ENCODE results near the gene MX2.
A peak's percentile ranks its signal among the peaks of the same experiment; 100 is the strongest.
"Not testable (repeated sequence)": the region's sequence is repeated elsewhere in the genome, so short reads cannot be mapped to it uniquely, and the experiment has no call there.

MX2 gene

DNA sequence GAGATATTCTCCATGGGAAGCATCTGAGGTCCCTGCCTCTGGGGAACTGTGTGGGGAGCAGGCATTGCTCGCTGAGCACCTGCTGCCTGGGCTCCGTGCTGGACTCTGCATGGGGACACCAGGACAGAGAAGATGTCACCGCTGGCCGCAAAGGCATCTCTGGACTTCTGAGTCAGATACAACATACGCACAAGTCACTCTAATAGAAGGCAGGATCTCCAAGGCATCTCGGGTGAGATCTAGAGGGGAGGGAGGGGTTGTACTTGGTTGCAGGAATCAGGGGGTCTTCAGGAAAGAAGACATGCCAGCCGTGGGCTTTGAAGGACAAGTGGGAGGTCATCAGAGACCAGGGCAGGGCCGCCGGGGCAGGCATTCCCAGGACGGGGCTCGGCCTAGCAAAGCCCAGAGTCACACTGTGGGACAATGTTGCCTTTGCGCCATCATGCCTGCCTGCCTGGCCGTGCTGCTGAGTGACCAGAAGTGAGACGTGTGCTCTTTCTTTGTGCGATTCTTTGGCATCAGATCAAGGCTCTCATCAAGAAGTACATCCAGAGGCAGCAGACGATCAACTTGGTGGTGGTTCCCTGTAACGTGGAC, 28.3 kb downstream of the MX2 start:
- no peak for DNase-seq

DNA sequence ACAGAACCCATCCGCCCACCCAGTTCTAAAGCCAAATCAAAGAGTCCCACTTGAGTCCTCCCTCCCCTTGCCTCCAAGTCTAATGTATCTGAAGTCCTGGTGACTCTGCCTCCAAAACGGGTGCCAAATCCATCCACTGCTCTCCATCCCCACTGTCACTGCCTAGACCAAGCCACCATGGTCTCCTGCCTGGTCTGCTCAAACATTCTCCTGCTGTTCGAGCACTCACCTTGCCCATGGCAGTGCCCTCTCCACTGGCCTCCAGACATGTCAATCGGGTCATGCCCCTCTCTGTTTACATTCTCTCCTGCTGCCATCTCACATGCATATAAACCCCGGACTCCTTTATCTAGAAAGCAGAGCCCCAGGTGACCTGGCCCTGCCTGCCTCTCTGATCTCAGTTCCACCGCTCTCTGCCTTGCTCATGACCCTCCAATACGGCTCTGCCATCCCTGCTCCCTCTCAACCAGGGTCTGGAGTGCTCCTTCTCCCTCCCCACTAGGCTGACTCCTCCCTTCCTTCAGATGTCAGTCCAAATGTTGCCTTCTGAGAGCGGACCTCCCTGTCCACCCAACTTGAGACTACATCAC, 32.1 kb downstream of the MX2 start:
- no peak for DNase-seq

DNA sequence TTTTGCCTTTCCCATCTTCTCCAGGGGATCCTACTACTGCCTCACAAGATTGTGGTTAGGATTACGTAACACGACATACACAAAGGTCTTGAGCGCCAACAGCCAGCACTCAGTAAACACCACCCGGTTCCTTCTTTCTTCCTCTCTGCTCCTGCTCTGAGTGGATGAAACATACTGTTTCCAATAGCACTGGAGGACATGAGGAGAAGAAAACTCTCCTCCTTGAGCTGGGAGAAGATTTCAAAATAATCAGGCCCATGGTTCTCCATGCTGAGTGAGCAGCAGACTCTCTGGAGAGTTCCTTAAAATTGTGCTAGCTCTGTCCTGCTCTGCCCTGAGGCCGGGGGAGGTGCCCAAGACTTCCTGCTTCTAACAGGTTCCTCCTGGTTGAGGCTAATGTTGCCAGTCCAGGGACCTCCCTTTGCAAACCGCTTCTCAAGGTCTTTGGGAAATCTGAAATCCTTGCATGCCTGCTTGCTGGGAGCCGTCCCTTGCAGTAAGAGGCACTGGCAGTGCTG, 34.8 kb downstream of the MX2 start:
- DNase-seq: no peak

GRCh38 chr21:41397471-41397891, 35.7 kb downstream of the MX2 start:
- DNase-seq: no peak

GRCh38 chr21:41398251-41398650, 36.4 kb downstream of the MX2 start:
- no peak for DNase-seq

GRCh38 chr21:41398831-41399230, 37.0 kb downstream of the MX2 start:
- no peak for DNase-seq

- DNase-seq: no peak
These were observed 37.5 kb downstream of the MX2 start for GRCh38 chr21:41399246-41399800.

DNA sequence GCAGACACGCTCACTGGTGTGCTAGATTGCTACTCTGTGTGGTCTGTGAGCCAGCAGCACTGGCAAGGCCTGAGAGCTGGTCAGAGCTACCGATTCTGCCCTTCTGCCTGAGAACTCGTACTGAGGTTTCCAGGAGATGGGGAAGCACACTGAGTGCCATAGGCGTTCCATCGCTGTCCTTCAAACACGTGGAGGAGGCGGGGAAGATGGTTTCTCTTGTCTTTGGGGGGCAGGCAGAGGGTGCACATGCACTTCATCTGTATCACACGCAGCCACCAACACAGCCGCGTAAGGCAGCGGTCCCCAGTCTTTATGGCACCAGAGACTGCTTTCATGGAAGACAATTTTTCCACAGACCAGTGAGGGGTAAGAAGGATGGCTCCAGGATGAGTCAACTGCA, 40.4 kb downstream of the MX2 start:
- DNase-seq: no peak

DNA sequence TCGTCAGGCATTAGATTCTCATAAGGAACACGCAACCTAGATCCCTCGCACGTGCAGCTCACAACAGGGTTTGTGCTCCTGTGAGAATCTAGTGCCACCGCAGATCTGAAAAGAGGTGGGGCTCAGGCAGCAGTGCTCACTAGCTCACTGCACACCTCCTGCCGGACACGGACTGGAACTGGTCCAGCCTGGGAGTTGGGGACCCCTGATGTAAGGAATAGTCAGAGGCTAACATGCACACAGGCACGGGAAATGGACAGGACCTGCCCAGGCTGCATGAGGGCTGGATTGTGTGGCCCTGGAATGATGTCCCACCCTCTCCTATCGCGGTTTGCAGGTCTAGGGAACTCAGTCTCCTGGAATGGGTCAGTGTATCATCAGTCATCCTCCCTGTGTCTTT, 41.0 kb downstream of the MX2 start:
- no peak for DNase-seq

DNA sequence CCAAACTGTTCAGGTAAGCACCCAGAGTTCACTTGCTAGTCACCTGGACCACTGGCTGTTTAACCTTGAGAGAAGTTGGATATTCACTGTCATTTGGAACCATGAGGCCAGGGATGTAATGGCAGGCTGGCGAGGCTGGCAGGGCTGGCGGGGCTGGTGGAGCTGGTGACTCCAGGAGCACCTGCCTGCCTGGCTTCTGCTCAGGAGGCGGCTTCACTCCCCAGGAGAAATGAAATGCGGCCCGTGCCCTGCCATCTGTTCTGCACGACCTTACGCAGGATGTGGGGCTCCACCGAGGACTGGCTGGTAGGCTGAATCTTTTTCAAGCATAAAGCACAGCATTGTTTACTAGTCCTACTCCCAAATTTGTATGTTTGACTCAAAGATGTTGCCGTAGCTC, 41.5 kb downstream of the MX2 start:
- no peak for DNase-seq

DNA sequence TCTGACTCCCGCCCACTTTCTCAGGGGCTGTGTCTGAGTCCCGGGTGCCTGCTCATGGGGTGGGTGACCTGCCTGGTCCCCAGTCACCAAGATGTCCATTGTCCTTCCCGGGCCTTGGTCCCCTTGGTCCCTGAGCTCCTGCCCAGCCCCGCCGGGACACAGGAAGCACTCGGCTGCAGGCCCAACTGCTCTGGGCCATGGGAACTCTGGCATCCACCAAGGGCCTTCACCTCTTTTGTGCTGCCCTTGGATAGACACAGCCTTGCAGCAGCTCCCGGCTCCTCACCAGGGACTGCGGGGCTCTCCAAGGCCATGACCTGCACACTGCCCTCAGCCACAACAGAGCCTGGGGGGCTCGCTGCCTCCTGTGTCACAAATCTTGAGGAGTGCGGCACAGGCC, 42.1 kb downstream of the MX2 start:
- no peak for DNase-seq

- DNase-seq: no peak
These were observed 43.5 kb downstream of the MX2 start for GRCh38 chr21:41405321-41405720.

- no peak for DNase-seq
These were observed 44.5 kb downstream of the MX2 start for GRCh38 chr21:41406340-41406739.

DNA sequence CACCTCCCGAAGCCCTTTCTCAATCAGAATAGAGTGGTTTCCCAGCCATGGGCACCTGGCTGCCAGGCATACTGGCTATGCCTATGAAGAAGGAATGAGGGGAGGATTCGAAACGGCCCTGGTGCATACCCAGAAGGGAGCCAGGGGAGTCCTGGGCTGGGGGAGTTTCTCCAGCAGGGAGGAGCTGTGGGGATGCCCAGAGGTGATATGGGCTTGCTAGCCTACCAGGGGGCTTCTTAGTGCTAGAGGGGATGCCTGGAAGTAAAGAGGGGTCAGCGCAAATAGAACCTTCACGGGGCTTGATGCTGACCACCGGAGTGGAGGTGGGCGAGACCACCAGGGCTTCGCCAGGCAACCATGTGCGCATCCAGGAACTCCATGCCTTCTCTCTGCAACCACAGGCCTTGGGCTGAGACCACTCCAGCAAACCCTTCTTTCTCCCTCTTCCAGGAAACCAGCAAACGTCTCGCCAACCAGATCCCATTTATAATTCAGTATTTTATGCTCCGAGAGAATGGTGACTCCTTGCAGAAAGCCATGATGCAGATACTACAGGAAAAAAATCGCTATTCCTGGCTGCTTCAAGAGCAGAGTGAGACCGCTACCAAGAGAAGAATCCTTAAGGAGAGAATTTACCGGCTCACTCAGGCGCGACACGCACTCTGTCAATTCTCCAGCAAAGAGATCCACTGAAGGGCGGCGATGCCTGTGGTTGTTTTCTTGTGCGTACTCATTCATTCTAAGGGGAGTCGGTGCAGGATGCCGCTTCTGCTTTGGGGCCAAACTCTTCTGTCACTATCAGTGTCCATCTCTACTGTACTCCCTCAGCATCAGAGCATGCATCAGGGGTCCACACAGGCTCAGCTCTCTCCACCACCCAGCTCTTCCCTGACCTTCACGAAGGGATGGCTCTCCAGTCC, 46.0 kb downstream of the MX2 start:
- DNase-seq: no peak

DNA sequence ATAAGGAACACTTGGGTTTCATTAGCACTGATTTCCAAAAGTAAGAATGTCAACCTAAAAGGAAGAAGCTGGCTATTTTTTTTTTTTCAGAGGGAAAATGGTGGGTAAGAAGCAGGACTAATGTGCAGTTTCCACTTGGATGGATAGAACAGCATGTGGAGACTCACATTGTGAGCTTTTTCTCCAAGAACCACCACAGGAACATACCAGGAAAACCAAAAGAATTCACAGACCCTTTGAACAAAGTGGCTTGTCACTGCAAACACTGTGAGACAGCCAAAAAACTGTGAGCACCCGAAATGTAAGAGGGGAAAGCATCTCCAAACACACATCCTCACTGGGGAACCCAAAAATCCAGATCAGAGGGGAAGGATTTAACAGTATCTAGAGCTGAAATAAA, 48.5 kb downstream of the MX2 start:
- DNase-seq: no peak

DNA sequence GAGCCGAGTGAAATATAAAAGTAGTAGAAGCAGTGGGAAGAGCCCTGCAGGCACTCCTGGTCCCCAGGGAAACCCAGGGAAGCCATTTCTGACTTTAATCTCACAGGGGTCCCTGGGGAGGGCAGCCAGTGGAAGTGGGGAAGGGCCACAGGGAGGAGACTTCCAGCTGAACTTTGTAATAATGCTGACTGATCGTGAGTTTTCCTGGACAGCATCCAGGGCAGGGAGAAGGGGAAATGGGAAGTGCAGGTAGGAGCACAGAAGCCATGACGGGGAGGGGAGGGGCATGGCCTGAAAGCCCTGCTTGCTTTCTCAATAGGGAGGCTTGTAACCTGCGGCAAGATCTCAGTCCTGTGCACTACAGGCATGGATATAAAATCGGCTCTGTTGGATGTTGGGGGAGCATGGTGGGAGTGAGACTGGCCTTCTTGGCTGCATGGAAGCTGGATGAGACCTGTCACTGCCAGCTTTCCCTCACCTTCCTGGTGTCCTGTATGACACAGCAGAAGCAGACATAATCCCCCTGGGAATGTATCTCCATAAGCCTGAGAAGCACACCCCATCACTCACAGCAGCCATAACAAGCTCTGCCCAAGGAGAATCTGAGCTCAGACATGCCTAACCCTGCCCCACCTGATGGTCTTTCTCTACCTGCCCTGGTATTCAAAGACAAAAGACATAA, 49.1 kb downstream of the MX2 start:
- no peak for DNase-seq

GRCh38 chr21:41411449-41412089, 49.7 kb downstream of the MX2 start:
- DNase-seq: peak; percentile 34

- DNase-seq: not testable (repeated sequence)
These were observed 55.7 kb downstream of the MX2 start for GRCh38 chr21:41417505-41417904.

DNA sequence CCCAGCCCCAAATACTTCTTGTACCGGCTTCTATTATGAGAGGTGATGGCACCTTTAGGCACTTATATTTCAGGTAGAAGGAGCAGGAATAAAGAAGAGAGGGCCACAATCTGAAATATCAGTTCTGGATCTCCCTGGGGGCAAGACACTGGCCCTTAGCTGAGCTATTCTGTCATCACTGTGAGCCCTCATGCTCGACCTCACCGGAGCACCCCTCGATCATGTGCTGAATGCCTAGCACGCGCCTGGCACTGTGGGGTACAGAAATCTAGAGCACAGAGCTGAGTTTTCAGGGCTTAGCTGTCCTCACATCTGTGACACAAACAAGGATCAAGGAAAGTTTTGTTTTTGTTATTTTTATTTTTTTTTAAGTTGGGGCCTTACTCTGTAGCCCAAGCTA, 56.6 kb downstream of the MX2 start:
- DNase-seq: no peak

DNA sequence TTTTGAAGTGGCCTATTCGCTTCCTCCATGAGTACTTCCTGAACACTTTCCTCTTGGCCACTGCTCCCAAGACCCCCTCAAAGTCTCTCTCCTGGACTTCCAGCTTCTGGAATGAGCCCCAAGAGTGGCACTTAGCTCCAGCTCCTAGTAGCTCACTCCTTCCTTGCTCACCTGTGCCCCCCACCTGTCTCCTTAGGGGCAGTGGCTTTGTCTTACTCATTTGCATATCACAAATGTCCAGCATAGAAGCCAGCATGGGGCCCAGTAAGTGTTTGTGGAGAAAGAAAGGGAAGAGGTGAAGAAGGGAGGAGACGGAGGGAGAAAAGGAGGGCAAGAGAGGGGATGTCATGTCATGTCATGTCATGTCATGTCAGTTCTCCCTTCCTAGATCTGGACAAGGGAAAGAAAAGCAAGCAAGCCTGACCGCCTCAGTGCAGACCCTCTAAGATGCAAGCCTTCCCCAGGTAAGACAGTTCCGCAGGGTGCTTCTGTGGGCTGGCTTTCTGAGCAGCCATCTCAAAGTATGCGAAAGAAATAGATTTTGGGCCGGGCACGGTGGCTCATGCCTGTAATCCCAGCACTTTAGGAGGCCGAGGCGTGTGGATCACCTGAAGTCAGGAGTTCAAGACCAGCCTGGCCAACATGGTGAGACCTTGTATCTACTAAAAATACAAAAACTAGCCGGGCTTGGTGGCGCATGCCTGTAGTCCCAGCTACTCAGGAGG, 57.3 kb downstream of the MX2 start:
- no peak for DNase-seq

All from activated CD4-positive, alpha-beta T cell treated with anti-CD3 and anti-CD28 coated beads for 48 hours (primary cell).